GM18526 (cell line): ENCODE measurements around the gene TMEM170A.
A peak's percentile ranks its signal among the peaks of the same experiment; 100 is the strongest.

Source experiments
- POLR2A ChIP-seq: IDR thresholded peaks from 3 replicates; pipeline ENCODE4 v1.6.1; 2011; ENCODE audit not compliant: insufficient read length; ENCODE audit errors: extremely low read depth

TMEM170A gene

GRCh38 chr16:75421820-75422126, 42.7 kb downstream of the TMEM170A start:
- TF ChIP-seq POLR2A: no peak

GRCh38 chr16:75420987-75421819, 43.3 kb downstream of the TMEM170A start:
- TF ChIP-seq POLR2A: peak; percentile 38

GRCh38 chr16:75416904-75417565, 47.5 kb downstream of the TMEM170A start:
- TF ChIP-seq POLR2A: no peak

- no peak for TF ChIP-seq POLR2A
Measured at GRCh38 chr16:75415169-75415905, 49.2 kb downstream of the TMEM170A start.

- TF ChIP-seq POLR2A: no peak
Measured at GRCh38 chr16:75413951-75414350, 50.5 kb downstream of the TMEM170A start.

- TF ChIP-seq POLR2A: no peak
Measured at GRCh38 chr16:75406943-75407342, 57.5 kb downstream of the TMEM170A start.

GRCh38 chr16:75402821-75403475, 61.5 kb downstream of the TMEM170A start:
- TF ChIP-seq POLR2A: no peak

GRCh38 chr16:75402159-75402820, 62.2 kb downstream of the TMEM170A start:
- TF ChIP-seq POLR2A: no peak

GRCh38 chr16:75401691-75402090, 62.8 kb downstream of the TMEM170A start:
- no peak for TF ChIP-seq POLR2A

- TF ChIP-seq POLR2A: no peak
Measured at GRCh38 chr16:75398333-75398732, 66.2 kb downstream of the TMEM170A start.

- no peak for TF ChIP-seq POLR2A
Measured at GRCh38 chr16:75394941-75395340, 69.5 kb downstream of the TMEM170A start.
